ENCODE results near the gene ULK1. TPM values are rescaled to one million over a fixed set of nuclear protein-coding genes. Genes with fewer than 3 reads are reported as not detected.
"Not testable (repeated sequence)": the region's sequence is repeated elsewhere in the genome, so short reads cannot be mapped to it uniquely, and the experiment has no call there.

ULK1 gene
- total RNA-seq, 2 donors from 2014 or later, result 20.3 to 31.9 TPM

DNA sequence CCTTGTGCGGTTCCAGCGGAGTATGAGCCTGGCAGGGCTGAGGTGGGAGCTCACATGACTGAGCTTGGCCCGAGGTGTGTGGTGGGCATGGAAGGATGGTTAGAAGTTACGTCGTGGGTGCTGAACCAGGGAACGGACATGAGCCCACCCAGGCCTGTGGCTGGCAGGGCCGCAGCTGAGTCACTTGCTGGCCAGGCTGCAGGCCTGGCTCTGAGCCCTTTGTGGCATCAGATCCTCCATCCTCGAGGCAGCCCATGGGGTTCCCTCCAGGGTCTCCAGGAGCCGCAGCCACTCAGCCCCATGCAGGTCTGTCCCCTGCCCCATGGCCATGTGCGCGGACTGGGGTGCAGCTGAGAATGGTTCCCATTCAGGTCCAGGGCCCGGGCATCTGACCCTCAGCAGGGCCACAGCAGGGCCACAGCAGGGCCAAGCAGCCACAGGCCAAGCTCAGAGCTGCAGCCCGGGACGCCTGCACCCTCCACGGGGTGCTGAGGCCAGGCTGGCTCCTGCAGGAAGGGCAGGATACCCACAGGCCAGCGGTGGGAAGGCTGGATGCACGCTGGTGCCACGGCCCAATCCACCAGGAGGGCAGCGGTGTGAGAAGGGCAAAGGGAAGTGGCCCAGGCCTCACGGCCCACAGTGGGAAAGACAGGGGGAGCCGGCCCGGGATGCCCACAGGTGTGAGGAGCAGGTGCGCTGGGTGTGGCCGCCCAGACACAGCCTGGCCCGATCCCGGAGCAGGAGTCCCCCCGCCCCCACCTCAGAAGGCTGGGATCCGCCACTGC is 26.3 kb upstream of the ULK1 start:
- intact Hi-C loops (cut with DNase I), result no loop called here

GRCh38 chr12:131869871-131870418 is 24.5 kb upstream of the ULK1 start:
- Histone ChIP-seq H3K4me1 (no peaks in the 10 kb centered on the region), H3K9me3 (no peaks in the 10 kb centered on the region), H3K27ac (no peak overlapping the region), H3K27me3 (no peaks in the 10 kb centered on the region), H3K4me3 (no peak overlapping the region), H3K9ac (ENCODE audit: low read depth in 2 of 2, low read length in 2 of 2) (no peak overlapping the region), H3K36me3 (no peaks in the 10 kb centered on the region)
- TF ChIP-seq, protein P1, sequence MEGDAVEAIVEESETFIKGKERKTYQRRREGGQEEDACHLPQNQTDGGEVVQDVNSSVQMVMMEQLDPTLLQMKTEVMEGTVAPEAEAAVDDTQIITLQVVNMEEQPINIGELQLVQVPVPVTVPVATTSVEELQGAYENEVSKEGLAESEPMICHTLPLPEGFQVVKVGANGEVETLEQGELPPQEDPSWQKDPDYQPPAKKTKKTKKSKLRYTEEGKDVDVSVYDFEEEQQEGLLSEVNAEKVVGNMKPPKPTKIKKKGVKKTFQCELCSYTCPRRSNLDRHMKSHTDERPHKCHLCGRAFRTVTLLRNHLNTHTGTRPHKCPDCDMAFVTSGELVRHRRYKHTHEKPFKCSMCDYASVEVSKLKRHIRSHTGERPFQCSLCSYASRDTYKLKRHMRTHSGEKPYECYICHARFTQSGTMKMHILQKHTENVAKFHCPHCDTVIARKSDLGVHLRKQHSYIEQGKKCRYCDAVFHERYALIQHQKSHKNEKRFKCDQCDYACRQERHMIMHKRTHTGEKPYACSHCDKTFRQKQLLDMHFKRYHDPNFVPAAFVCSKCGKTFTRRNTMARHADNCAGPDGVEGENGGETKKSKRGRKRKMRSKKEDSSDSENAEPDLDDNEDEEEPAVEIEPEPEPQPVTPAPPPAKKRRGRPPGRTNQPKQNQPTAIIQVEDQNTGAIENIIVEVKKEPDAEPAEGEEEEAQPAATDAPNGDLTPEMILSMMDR (IDR thresholded peaks at IDR 0.05), result no peak
- intact Hi-C loops (cut with DNase I), result no loop called here
- DNase-seq, result no peak

More for the DNA sequence above, 26.3 kb upstream of the ULK1 start:
- Histone ChIP-seq H3K27ac (no peak overlapping the region), H3K27me3 (no peaks in the 10 kb centered on the region), H3K9ac (ENCODE audit: low read depth in 2 of 2, low read length in 2 of 2) (no peak overlapping the region), H3K9me3 (no peaks in the 10 kb centered on the region), H3K4me3 (no peak overlapping the region), H3K36me3 (no peaks in the 10 kb centered on the region), H3K4me1 (no peaks in the 10 kb centered on the region)
- DNase-seq, result no peak
- TF ChIP-seq, protein P1 (IDR thresholded peaks at IDR 0.05), result no peak

GRCh38 chr12:131871677-131872076 is 22.7 kb upstream of the ULK1 start:
- TF ChIP-seq, protein P1 (IDR thresholded peaks at IDR 0.05), result no peak
- no peak overlapping the region for H3K4me3 ChIP-seq
- no peak overlapping the region for H3K9ac ChIP-seq (ENCODE audit: low read depth in 2 of 2, low read length in 2 of 2)

GRCh38 chr12:131872154-131873051 is 22.0 kb upstream of the ULK1 start:
- no peaks in the 10 kb centered on the region for H3K27me3 ChIP-seq
- no peaks in the 10 kb centered on the region for H3K9me3 ChIP-seq
- no peaks in the 10 kb centered on the region for H3K36me3 ChIP-seq
- DNase-seq, result no peak
- intact Hi-C loops (cut with DNase I), result no loop called here
- no peak overlapping the region for H3K27ac ChIP-seq
- H3K4me1 ChIP-seq, result no peaks in the 10 kb centered on the region
- no peak overlapping the region for H3K9ac ChIP-seq (ENCODE audit: low read depth in 2 of 2, low read length in 2 of 2)
- no peak overlapping the region for H3K4me3 ChIP-seq
- TF ChIP-seq, protein P1 (IDR thresholded peaks at IDR 0.05), result no peak

More at GRCh38 chr12:131871677-131872076, 22.7 kb upstream of the ULK1 start:
- no peaks in the 10 kb centered on the region for H3K4me1 ChIP-seq
- no peaks in the 10 kb centered on the region for H3K9me3 ChIP-seq
- no peaks in the 10 kb centered on the region for H3K27me3 ChIP-seq
- H3K27ac ChIP-seq, result no peak overlapping the region
- H3K36me3 ChIP-seq, result no peaks in the 10 kb centered on the region
- intact Hi-C loops (cut with DNase I), result no loop called here
- no peak for DNase-seq

DNA sequence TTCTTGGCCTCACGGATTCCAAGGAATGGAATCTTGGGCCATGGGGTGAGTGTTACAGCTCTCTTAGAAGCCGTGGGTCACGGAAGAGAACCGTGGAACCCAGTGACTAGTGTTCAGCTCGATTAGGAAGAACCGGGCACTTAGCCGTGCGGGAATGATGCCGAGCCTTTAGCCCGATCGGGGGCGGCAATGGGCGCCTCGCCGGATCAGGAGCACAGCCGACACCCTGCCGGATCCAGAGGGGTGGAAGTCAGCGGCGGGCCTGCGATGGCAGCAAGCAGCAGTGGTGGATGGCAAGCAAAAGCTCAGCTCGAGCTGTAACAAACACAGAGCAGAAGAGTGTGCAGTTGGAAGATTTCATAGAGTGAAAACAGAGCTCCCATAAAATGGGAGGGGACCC is 21.1 kb upstream of the ULK1 start:
- Histone ChIP-seq H3K4me3 (no peak overlapping the region), H3K9me3 (no peaks in the 10 kb centered on the region), H3K4me1 (no peaks in the 10 kb centered on the region), H3K27ac (no peak overlapping the region), H3K9ac (ENCODE audit: low read depth in 2 of 2, low read length in 2 of 2) (no peak overlapping the region), H3K36me3 (no peaks in the 10 kb centered on the region), H3K27me3 (no peaks in the 10 kb centered on the region)
- DNase-seq, result no peak
- intact Hi-C loops (cut with DNase I), result no loop called here
- TF ChIP-seq, protein P1 (IDR thresholded peaks at IDR 0.05), result no peak

- DNase-seq; H3K4me3 ChIP-seq; H3K9ac ChIP-seq (ENCODE audit: low read depth in 2 of 2, low read length in 2 of 2); H3K27me3 ChIP-seq; intact Hi-C loops (cut with DNase I); H3K27ac ChIP-seq; H3K9me3 ChIP-seq; H3K4me1 ChIP-seq; H3K36me3 ChIP-seq: not testable (repeated sequence)
Observed at GRCh38 chr12:131874972-131875371, 19.4 kb upstream of the ULK1 start.

DNA sequence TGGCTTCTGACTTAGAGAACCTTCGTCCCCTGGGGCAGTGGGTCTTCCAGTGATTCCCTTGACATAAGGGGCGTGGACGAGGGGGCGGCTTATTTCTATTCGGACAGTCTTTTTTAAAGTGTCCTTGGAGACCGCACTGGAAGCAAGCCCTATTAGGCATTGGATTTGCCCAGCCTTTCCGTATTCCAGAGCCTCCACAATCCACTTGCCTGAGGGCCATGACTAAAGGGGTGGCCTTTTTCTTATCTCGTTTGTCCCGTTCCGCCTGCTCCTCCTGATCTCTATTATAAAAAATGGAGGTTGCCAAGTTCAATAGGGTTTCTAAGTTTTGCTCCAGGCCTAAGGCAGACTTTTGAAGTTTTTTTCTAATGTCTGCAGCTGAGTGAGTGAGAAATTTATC is 17.2 kb upstream of the ULK1 start:
- H3K9me3 ChIP-seq; H3K4me1 ChIP-seq; H3K27me3 ChIP-seq; H3K9ac ChIP-seq (ENCODE audit: low read depth in 2 of 2, low read length in 2 of 2); H3K36me3 ChIP-seq; DNase-seq; intact Hi-C loops (cut with DNase I); H3K27ac ChIP-seq; H3K4me3 ChIP-seq: not testable (repeated sequence)

- H3K27me3 ChIP-seq; H3K4me3 ChIP-seq; H3K9ac ChIP-seq (ENCODE audit: low read depth in 2 of 2, low read length in 2 of 2); H3K4me1 ChIP-seq; H3K27ac ChIP-seq; H3K9me3 ChIP-seq; intact Hi-C loops (cut with DNase I); H3K36me3 ChIP-seq; DNase-seq: not testable (repeated sequence)
Observed at GRCh38 chr12:131878436-131878835, 16.0 kb upstream of the ULK1 start.
